ENCODE measurements around the gene CREB5. TPM values are rescaled to one million over a fixed set of nuclear protein-coding genes. Genes with fewer than 3 reads are reported as not detected.

The CREB5 gene
- polyA plus RNA-seq, 3 donors from 2014 or later: 0.37 TPM; not detected in 2

GRCh38 chr7:28800150-28800549 is 387.8 kb downstream of the CREB5 start:
- DNase-seq: no peak
- Mint-ChIP-seq H3K4me1 (no peaks in the 10 kb centered on the region), H3K27me3 (ENCODE audit: low read depth in 3 of 3) (peaks cover 2 to 6% (median 3%) of the 10 kb centered on the region in 3 donors), H3K9me3 (no peaks in the 10 kb centered on the region), H3K4me3 (no peak overlapping the region), H3K27ac (no peak overlapping the region), H3K36me3 (no peaks in the 10 kb centered on the region)

- no peaks in the 10 kb centered on the region for H3K9me3 Mint-ChIP-seq
- no peak for DNase-seq
- H3K36me3 Mint-ChIP-seq: no peaks in the 10 kb centered on the region
- no peaks in the 10 kb centered on the region for H3K4me1 Mint-ChIP-seq
- H3K27me3 Mint-ChIP-seq (ENCODE audit: low read depth in 3 of 3): peaks cover under 1 to 5% (median 2%) of the 10 kb centered on the region in 3 donors
- H3K4me3 Mint-ChIP-seq: no peak overlapping the region
- H3K27ac Mint-ChIP-seq: no peak overlapping the region
These were observed 390.1 kb downstream of the CREB5 start for GRCh38 chr7:28802450-28802849.

- H3K36me3 Mint-ChIP-seq: no peaks in the 10 kb centered on the region
- H3K4me1 Mint-ChIP-seq: no peaks in the 10 kb centered on the region
- H3K9me3 Mint-ChIP-seq: no peaks in the 10 kb centered on the region
- H3K27me3 Mint-ChIP-seq (ENCODE audit: low read depth in 3 of 3): peaks cover 0 to 7% (median 4%) of the 10 kb centered on the region in 3 donors
- no peak overlapping the region for H3K27ac Mint-ChIP-seq
- no peak for DNase-seq
- H3K4me3 Mint-ChIP-seq: no peak overlapping the region
These were observed 391.8 kb downstream of the CREB5 start for GRCh38 chr7:28804157-28804556.

- Mint-ChIP-seq H3K4me1 (no peaks in the 10 kb centered on the region), H3K9me3 (no peaks in the 10 kb centered on the region)
These were observed 392.7 kb downstream of the CREB5 start for GRCh38 chr7:28804990-28805389.

GRCh38 chr7:28806841-28807240 is 394.5 kb downstream of the CREB5 start:
- no peaks in the 10 kb centered on the region for H3K9me3 Mint-ChIP-seq

More at GRCh38 chr7:28804990-28805389, 392.7 kb downstream of the CREB5 start:
- no peak for DNase-seq
- Mint-ChIP-seq H3K27ac (no peak overlapping the region), H3K4me3 (no peak overlapping the region), H3K27me3 (ENCODE audit: low read depth in 3 of 3) (peaks cover 0 to 5% (median 4%) of the 10 kb centered on the region in 3 donors), H3K36me3 (no peaks in the 10 kb centered on the region)

GRCh38 chr7:28807396-28807994 is 395.2 kb downstream of the CREB5 start:
- Mint-ChIP-seq H3K27me3 (ENCODE audit: low read depth in 3 of 3) (peaks cover 0 to 5% (median 4%) of the 10 kb centered on the region in 3 donors), H3K9me3 (no peaks in the 10 kb centered on the region), H3K27ac (no peak overlapping the region), H3K4me3 (no peak overlapping the region), H3K4me1 (no peaks in the 10 kb centered on the region), H3K36me3 (no peaks in the 10 kb centered on the region)
- DNase-seq: no peak

More at GRCh38 chr7:28806841-28807240, 394.5 kb downstream of the CREB5 start:
- DNase-seq: no peak
- no peak overlapping the region for H3K4me3 Mint-ChIP-seq
- H3K4me1 Mint-ChIP-seq: no peaks in the 10 kb centered on the region
- H3K27me3 Mint-ChIP-seq (ENCODE audit: low read depth in 3 of 3): peaks cover 0 to 5% (median 4%) of the 10 kb centered on the region in 3 donors
- H3K36me3 Mint-ChIP-seq: no peaks in the 10 kb centered on the region
- no peak overlapping the region for H3K27ac Mint-ChIP-seq

- no peaks in the 10 kb centered on the region for H3K36me3 Mint-ChIP-seq
- no peaks in the 10 kb centered on the region for H3K9me3 Mint-ChIP-seq
- H3K27me3 Mint-ChIP-seq (ENCODE audit: low read depth in 3 of 3): peaks cover 0 to 5% (median 4%) of the 10 kb centered on the region in 3 donors
- H3K4me3 Mint-ChIP-seq: no peak overlapping the region
- H3K27ac Mint-ChIP-seq: no peak overlapping the region
- DNase-seq: no peak
- no peaks in the 10 kb centered on the region for H3K4me1 Mint-ChIP-seq
These were observed 396.6 kb downstream of the CREB5 start for GRCh38 chr7:28808796-28809533.

GRCh38 chr7:28811008-28811407 is 398.7 kb downstream of the CREB5 start:
- Mint-ChIP-seq H3K27ac (no peak overlapping the region), H3K4me3 (no peak overlapping the region), H3K27me3 (ENCODE audit: low read depth in 3 of 3) (peaks cover 0 to 2% (median 2%) of the 10 kb centered on the region in 3 donors), H3K4me1 (no peaks in the 10 kb centered on the region), H3K36me3 (no peaks in the 10 kb centered on the region), H3K9me3 (no peaks in the 10 kb centered on the region)
- DNase-seq: no peak

GRCh38 chr7:28811701-28812430 is 399.5 kb downstream of the CREB5 start:
- no peaks in the 10 kb centered on the region for H3K9me3 Mint-ChIP-seq
- H3K4me3 Mint-ChIP-seq: no peak overlapping the region
- no peak for DNase-seq
- peaks cover 0 to 2% (median 2%) of the 10 kb centered on the region in 3 donors for H3K27me3 Mint-ChIP-seq (ENCODE audit: low read depth in 3 of 3)
- no peak overlapping the region for H3K27ac Mint-ChIP-seq
- H3K36me3 Mint-ChIP-seq: no peaks in the 10 kb centered on the region
- no peaks in the 10 kb centered on the region for H3K4me1 Mint-ChIP-seq

GRCh38 chr7:28812616-28813015 is 400.3 kb downstream of the CREB5 start:
- Mint-ChIP-seq H3K4me3 (no peak overlapping the region), H3K4me1 (no peaks in the 10 kb centered on the region), H3K27ac (no peak overlapping the region)

GRCh38 chr7:28813243-28813962 is 401.1 kb downstream of the CREB5 start:
- no peaks in the 10 kb centered on the region for H3K9me3 Mint-ChIP-seq
- H3K4me3 Mint-ChIP-seq: no peak overlapping the region
- peaks cover 0 to under 1% (median 0%) of the 10 kb centered on the region in 3 donors for H3K27me3 Mint-ChIP-seq (ENCODE audit: low read depth in 3 of 3)
- DNase-seq: no peak
- H3K4me1 Mint-ChIP-seq: no peaks in the 10 kb centered on the region
- H3K36me3 Mint-ChIP-seq: no peaks in the 10 kb centered on the region
- no peak overlapping the region for H3K27ac Mint-ChIP-seq

More at GRCh38 chr7:28812616-28813015, 400.3 kb downstream of the CREB5 start:
- no peaks in the 10 kb centered on the region for H3K9me3 Mint-ChIP-seq
- peaks cover 0 to 2% (median 2%) of the 10 kb centered on the region in 3 donors for H3K27me3 Mint-ChIP-seq (ENCODE audit: low read depth in 3 of 3)
- no peaks in the 10 kb centered on the region for H3K36me3 Mint-ChIP-seq
- DNase-seq: no peak

GRCh38 chr7:28815369-28815927 is 403.1 kb downstream of the CREB5 start:
- Mint-ChIP-seq H3K36me3 (no peaks in the 10 kb centered on the region), H3K27ac (no peak overlapping the region), H3K4me3 (no peak overlapping the region), H3K4me1 (no peaks in the 10 kb centered on the region), H3K27me3 (ENCODE audit: low read depth in 3 of 3) (peaks cover 0 to 2% (median 0%) of the 10 kb centered on the region in 3 donors), H3K9me3 (no peaks in the 10 kb centered on the region)
- DNase-seq: no peak

- no peak for DNase-seq
- Mint-ChIP-seq H3K27ac (no peak overlapping the region), H3K36me3 (no peaks in the 10 kb centered on the region), H3K9me3 (no peaks in the 10 kb centered on the region), H3K4me3 (no peak overlapping the region), H3K4me1 (no peaks in the 10 kb centered on the region), H3K27me3 (ENCODE audit: low read depth in 3 of 3) (peaks cover 0 to 5% (median 2%) of the 10 kb centered on the region in 3 donors)
These were observed 403.6 kb downstream of the CREB5 start for GRCh38 chr7:28815928-28816373.
